Uterus (tissue), 2 donors: ENCODE results near the gene ABHD4.

Experiments
- CTCF ChIP-seq, 4 experiments: fragments of 200-600 bp in 2 of 4; fragments of 450-650 bp in 2 of 4; sonication (generic) in 2 of 4; IDR thresholded peaks; one replicate each; pipeline ENCODE4 v1.5.1; 2016 to 2019; ENCODE audit warnings: antibody characterized with exemption in 4 of 4, mild to moderate bottlenecking in 2 of 4, moderate library complexity in 1 of 4
- POLR2A ChIP-seq, 2 donors: fragments of 450-650 bp; IDR thresholded peaks; one replicate each; pipeline ENCODE4 v1.6.1; 2016; ENCODE audit warnings: antibody characterized with exemption in 2 of 2, mild to moderate bottlenecking in 1 of 2, moderate library complexity in 1 of 2

GRCh38 chr14:22552001-22552826, 45.9 kb upstream of the ABHD4 start:
- no peak for TF ChIP-seq CTCF (IDR thresholded peaks at IDR 0.05)
- no peak for TF ChIP-seq POLR2A (IDR thresholded peaks at IDR 0.05)
